ENCODE results near the gene CAMK2D. TPM values are rescaled to one million over a fixed set of nuclear protein-coding genes. Genes with fewer than 3 reads are reported as not detected.

CAMK2D gene
- total RNA-seq, 1 experiment from 2014 or later = 22.1 TPM

DNA sequence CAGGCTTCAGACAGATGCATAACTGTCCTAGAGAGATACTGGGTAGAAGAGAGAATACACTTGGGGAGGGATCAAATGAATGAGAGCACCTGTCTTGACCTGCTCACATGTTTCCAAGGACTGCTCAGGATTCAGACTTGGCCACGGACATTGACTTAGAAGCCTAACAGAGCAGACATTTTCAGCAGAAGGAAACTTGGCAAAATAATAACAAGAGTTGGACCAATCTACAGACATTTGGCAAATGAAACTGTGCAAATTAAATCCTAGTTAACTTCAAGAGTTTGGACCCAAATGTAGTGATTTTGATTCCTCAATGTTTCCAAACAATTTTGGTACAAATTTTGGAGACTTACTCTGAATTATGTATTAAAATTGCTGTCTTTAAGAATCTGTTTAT lies 223.9 kb downstream of the CAMK2D start:
- CTCF ChIA-PET = no interaction called here
- H3K4me1 Mint-ChIP-seq (ENCODE audit: low read depth, unreplicated experiment) = no peaks in the 10 kb centered on the region
- H3K9me3 Mint-ChIP-seq (ENCODE audit: low read depth, unreplicated experiment) = no peaks in the 10 kb centered on the region
- no peak overlapping the region for H3K4me3 Mint-ChIP-seq (ENCODE audit: low read depth, unreplicated experiment)
- no peak overlapping the region for H3K27ac Mint-ChIP-seq (ENCODE audit: unreplicated experiment)
- no peaks in the 10 kb centered on the region for H3K36me3 Mint-ChIP-seq (ENCODE audit: insufficient read depth, unreplicated experiment)
- H3K27me3 Mint-ChIP-seq (ENCODE audit: unreplicated experiment) = no peaks in the 10 kb centered on the region
- no peak for DNase-seq
- BruUV-seq (replicated peaks) = no TSS peak
- intact Hi-C loops (cut with micrococcal nuclease; ENCODE audit: unreplicated experiment) = no loop called here
- TF ChIP-seq, protein P1, sequence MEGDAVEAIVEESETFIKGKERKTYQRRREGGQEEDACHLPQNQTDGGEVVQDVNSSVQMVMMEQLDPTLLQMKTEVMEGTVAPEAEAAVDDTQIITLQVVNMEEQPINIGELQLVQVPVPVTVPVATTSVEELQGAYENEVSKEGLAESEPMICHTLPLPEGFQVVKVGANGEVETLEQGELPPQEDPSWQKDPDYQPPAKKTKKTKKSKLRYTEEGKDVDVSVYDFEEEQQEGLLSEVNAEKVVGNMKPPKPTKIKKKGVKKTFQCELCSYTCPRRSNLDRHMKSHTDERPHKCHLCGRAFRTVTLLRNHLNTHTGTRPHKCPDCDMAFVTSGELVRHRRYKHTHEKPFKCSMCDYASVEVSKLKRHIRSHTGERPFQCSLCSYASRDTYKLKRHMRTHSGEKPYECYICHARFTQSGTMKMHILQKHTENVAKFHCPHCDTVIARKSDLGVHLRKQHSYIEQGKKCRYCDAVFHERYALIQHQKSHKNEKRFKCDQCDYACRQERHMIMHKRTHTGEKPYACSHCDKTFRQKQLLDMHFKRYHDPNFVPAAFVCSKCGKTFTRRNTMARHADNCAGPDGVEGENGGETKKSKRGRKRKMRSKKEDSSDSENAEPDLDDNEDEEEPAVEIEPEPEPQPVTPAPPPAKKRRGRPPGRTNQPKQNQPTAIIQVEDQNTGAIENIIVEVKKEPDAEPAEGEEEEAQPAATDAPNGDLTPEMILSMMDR (IDR thresholded peaks at IDR 0.05; ENCODE audit: unreplicated experiment) = no peak

DNA sequence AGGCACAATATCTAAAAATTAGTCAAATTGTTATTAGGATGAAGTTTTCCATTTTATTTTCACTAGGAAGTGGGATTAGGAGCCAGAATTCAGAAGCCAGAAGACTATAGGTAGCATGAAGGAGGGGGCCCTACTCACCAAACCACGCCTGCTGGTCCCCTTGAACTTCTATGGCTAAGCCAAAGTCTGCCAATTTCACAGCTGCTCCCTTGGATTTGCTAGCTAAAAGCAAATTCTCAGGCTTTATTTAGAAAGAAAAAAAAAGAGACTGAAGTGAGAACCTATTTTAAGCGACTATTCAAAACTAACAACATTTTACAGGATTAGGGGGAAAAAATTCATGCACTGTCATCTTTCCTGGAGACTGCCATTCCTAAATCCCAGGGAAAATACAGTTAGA lies 224.3 kb downstream of the CAMK2D start:
- intact Hi-C loops (cut with micrococcal nuclease; ENCODE audit: unreplicated experiment) = no loop called here
- Mint-ChIP-seq H3K36me3 (ENCODE audit: insufficient read depth, unreplicated experiment) (no peaks in the 10 kb centered on the region), H3K27ac (ENCODE audit: unreplicated experiment) (no peak overlapping the region), H3K27me3 (ENCODE audit: unreplicated experiment) (no peaks in the 10 kb centered on the region), H3K4me3 (ENCODE audit: low read depth, unreplicated experiment) (no peak overlapping the region), H3K4me1 (ENCODE audit: low read depth, unreplicated experiment) (no peaks in the 10 kb centered on the region), H3K9me3 (ENCODE audit: low read depth, unreplicated experiment) (no peaks in the 10 kb centered on the region)
- no peak for DNase-seq
- CTCF ChIA-PET = no interaction called here
- BruUV-seq (replicated peaks) = no TSS peak
- TF ChIP-seq, protein P1 (IDR thresholded peaks at IDR 0.05; ENCODE audit: unreplicated experiment) = no peak

DNA sequence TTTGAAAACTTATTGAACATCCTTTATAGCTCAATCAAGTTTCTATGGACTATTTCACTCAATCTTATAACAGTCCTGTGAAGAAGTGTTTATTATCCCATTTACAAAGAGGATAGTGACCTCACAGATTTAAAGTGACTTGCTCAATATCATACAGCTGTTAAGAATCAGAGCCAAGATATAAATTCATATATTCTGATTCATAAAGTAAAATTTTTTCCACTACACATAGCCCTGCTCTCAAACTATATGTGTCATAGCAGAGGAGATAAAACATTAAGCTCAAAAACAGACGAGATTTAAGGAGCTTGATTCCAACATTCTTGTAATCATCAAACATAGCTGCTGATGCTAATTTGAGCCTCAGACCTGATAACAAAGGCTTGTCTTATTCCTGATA lies 226.8 kb downstream of the CAMK2D start:
- Mint-ChIP-seq H3K4me1 (ENCODE audit: low read depth, unreplicated experiment) (no peaks in the 10 kb centered on the region), H3K27me3 (ENCODE audit: unreplicated experiment) (no peaks in the 10 kb centered on the region), H3K36me3 (ENCODE audit: insufficient read depth, unreplicated experiment) (no peaks in the 10 kb centered on the region), H3K27ac (ENCODE audit: unreplicated experiment) (no peak overlapping the region), H3K4me3 (ENCODE audit: low read depth, unreplicated experiment) (no peak overlapping the region), H3K9me3 (ENCODE audit: low read depth, unreplicated experiment) (no peaks in the 10 kb centered on the region)
- TF ChIP-seq, protein P1 (IDR thresholded peaks at IDR 0.05; ENCODE audit: unreplicated experiment) = no peak
- CTCF ChIA-PET = no interaction called here
- no peak for DNase-seq
- intact Hi-C loops (cut with micrococcal nuclease; ENCODE audit: unreplicated experiment) = loop anchor here (5.0 kb wide), 1 partner anchor 137 kb away; no protein-coding TSS in a partner anchor
- no TSS peak for BruUV-seq (replicated peaks)

DNA sequence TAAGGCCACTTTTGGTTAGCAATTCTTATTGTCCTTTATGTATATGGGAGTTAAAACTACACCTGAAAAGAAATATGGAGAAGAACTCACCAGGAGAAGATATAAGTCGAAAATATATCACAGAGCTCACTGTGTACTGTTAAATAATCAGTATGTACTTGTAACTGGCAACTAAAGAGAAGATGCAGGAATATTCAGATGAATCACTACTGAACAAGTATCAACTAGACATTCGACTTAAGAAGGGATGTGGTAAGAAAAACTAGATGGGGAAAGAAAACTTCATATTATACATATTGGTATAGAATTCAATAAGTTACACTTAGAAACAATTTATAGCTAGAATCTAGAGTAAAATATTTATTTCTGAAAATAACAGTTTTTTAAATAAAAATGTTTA lies 230.0 kb downstream of the CAMK2D start:
- TF ChIP-seq, protein P1 (IDR thresholded peaks at IDR 0.05; ENCODE audit: unreplicated experiment) = no peak
- no peak overlapping the region for H3K27ac Mint-ChIP-seq (ENCODE audit: unreplicated experiment)
- no TSS peak for BruUV-seq (replicated peaks)
- no peaks in the 10 kb centered on the region for H3K27me3 Mint-ChIP-seq (ENCODE audit: unreplicated experiment)
- CTCF ChIA-PET = no interaction called here
- no peak for DNase-seq
- no peak overlapping the region for H3K4me3 Mint-ChIP-seq (ENCODE audit: low read depth, unreplicated experiment)
- intact Hi-C loops (cut with micrococcal nuclease; ENCODE audit: unreplicated experiment) = loop anchor here (5.0 kb wide), 1 partner anchor 134 kb away; no protein-coding TSS in a partner anchor
- H3K4me1 Mint-ChIP-seq (ENCODE audit: low read depth, unreplicated experiment) = no peaks in the 10 kb centered on the region
- H3K36me3 Mint-ChIP-seq (ENCODE audit: insufficient read depth, unreplicated experiment) = no peaks in the 10 kb centered on the region
- H3K9me3 Mint-ChIP-seq (ENCODE audit: low read depth, unreplicated experiment) = no peaks in the 10 kb centered on the region

All from Calu3 (cell line).